MM.1S (cell line): ENCODE results near the gene GSX1.

Experiments used
- EZH2 ChIP-seq: fragments of 300-600 bp; sonication (generic); optimal IDR thresholded peaks from 2 replicates; pipeline ENCODE3; 2017; ENCODE audit warnings: low read depth, mild to moderate bottlenecking, antibody characterized with exemption, low read length, mixed read lengths
- EZH2phosphoT487 ChIP-seq: fragments of 300-600 bp; sonication (generic); IDR thresholded peaks from 2 replicates; pipeline ENCODE4 v1.6.1; 2018; ENCODE audit warnings: antibody characterized with exemption, low read length
- TF ChIP-seq, protein P1 (sequence below): fragments of 300-600 bp; sonication (generic); IDR thresholded peaks from 2 replicates; pipeline ENCODE4 v1.5.1; 2016; ENCODE audit warnings: antibody characterized with exemption, low read length, mixed read lengths

DNA sequence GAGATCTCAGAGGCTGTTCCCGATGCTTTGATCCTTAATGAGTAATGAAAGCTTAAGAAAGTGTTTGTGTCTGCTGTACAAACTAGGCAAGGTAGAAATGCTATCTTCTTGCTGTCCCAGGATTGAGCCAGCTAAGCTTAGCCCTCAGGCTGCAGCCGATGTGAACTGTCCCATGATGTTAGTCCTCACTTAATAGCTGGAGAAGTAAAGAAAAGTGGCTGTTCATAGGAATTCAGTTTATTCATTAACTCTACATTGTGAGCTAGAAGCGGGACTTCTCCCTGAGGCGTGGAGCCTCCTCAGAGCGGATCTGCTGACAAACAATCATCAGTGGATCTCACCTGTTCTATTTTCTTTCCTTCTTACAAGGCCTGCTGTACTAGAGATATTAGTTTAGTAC lies 10.1 kb upstream of the GSX1 start:
- TF ChIP-seq, protein P1, sequence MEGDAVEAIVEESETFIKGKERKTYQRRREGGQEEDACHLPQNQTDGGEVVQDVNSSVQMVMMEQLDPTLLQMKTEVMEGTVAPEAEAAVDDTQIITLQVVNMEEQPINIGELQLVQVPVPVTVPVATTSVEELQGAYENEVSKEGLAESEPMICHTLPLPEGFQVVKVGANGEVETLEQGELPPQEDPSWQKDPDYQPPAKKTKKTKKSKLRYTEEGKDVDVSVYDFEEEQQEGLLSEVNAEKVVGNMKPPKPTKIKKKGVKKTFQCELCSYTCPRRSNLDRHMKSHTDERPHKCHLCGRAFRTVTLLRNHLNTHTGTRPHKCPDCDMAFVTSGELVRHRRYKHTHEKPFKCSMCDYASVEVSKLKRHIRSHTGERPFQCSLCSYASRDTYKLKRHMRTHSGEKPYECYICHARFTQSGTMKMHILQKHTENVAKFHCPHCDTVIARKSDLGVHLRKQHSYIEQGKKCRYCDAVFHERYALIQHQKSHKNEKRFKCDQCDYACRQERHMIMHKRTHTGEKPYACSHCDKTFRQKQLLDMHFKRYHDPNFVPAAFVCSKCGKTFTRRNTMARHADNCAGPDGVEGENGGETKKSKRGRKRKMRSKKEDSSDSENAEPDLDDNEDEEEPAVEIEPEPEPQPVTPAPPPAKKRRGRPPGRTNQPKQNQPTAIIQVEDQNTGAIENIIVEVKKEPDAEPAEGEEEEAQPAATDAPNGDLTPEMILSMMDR, result no peak
- no peak for TF ChIP-seq EZH2
- no peak for TF ChIP-seq EZH2phosphoT487
